ENCODE data around the gene OR8B2.

DNA sequence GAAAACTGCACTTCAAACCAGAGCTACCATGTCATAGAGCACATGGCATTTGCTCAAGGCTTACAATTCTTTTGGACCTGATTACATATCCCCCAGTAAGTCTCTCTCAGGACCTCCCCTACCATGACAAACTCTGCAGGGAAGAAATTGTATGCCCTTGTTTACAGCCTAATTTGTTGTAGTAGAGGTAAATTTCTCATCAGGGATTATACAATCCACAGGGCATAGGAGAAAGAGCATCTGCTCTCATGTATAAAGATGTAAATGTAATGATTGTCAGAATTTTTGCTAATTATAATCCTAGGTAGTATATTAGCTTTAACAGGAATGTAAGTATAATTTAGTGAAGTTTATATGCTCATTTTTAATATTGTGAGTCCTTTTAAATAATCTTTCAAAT is 14.6 kb upstream of the OR8B2 start, which contains the start of gene OR8B3:
- TF ChIP-seq POLR2A (IDR thresholded peaks at IDR 0.05) = no peak
- no peak for TF ChIP-seq CTCF (IDR thresholded peaks at IDR 0.05 in 4 of 5, conservative IDR thresholded peaks at IDR 0.05 in 1 of 5)

Measured in gastrocnemius medialis (tissue), 4 donors.